D721Med (cell line): ENCODE data around the gene HOXB3.

Source experiments
- DNase-seq: peaks from one replicate; pipeline ENCODE4 v3.0.0; 2011; ENCODE audit warnings: low spot score; ENCODE audit not compliant: insufficient read length
- FAIRE-seq: peaks from 2 replicates; lab custom pipeline; 2011; peaks lifted over from hg19 to GRCh38; lab: Jason Lieb, UNC
- TF ChIP-seq, protein P1 (sequence below): IDR thresholded peaks from 2 replicates; pipeline ENCODE4 v1.5.1; 2012; ENCODE audit warnings: mild to moderate bottlenecking, control low read depth; ENCODE audit not compliant: insufficient read depth; ENCODE audit errors: missing control alignments

HOXB3 gene

DNA sequence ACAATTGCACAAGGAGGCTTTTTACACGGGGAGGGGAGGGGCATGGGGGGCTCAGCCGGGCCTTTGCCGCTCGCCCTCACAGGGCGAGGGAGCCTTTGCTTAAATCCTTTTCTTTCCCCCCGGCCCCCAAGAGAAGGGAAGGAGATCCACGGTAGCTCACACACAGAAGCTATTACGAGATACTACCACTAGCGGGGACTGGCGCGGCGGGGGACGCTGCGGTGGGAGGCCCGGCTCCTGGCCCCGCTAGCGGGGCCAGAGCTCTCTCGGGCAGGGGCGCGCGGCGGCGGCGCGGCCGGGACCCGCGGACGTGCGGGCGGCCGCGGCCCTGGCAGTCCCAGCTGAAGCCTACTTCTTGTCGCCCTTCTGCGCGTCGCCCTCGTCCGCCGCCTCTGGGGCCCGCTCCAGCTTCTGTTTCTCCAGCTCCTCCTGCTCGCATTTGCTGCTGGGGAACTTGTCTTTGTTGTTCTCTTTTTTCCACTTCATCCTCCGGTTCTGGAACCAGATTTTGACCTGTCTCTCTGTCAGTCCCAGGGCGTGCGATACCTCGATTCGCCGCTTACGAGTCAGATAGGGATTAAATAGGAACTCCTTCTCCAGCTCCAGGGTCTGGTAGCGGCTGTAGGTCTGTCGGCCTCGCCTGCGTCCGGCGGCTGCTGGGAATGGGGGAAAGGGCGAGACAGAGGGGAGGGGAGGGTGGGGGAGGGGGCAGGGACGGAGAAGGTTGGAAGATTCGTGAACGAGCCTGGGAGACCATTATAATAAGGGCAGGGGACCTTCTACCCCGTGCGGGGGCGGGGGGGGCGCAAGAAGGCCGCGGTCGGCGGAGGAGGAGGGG lies 23.0 kb upstream of the HOXB3 start:
- TF ChIP-seq, protein P1, sequence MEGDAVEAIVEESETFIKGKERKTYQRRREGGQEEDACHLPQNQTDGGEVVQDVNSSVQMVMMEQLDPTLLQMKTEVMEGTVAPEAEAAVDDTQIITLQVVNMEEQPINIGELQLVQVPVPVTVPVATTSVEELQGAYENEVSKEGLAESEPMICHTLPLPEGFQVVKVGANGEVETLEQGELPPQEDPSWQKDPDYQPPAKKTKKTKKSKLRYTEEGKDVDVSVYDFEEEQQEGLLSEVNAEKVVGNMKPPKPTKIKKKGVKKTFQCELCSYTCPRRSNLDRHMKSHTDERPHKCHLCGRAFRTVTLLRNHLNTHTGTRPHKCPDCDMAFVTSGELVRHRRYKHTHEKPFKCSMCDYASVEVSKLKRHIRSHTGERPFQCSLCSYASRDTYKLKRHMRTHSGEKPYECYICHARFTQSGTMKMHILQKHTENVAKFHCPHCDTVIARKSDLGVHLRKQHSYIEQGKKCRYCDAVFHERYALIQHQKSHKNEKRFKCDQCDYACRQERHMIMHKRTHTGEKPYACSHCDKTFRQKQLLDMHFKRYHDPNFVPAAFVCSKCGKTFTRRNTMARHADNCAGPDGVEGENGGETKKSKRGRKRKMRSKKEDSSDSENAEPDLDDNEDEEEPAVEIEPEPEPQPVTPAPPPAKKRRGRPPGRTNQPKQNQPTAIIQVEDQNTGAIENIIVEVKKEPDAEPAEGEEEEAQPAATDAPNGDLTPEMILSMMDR: no peak
- FAIRE-seq: no peak
- no peak for DNase-seq

DNA sequence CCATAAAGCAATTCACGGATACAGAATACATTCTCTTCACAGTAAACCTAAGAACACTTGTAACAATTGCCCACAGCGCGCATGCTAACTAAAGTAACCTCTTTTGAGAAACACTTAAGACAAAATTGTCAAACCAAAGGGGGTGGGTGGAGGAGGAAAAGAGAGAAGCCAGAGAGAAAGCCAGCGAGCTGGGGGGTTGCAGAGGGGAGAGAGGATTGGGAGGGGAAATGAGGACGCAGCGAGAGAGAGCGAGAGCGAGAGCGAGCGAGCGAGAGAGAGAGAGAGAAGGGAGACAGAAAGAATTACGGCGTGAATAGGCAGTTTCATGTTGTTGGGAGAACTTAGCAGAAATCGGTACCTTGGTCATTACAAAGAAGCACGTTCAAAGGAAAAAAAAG lies 22.4 kb upstream of the HOXB3 start:
- DNase-seq (no peak), FAIRE-seq (no peak)
- TF ChIP-seq, protein P1: no peak

DNA sequence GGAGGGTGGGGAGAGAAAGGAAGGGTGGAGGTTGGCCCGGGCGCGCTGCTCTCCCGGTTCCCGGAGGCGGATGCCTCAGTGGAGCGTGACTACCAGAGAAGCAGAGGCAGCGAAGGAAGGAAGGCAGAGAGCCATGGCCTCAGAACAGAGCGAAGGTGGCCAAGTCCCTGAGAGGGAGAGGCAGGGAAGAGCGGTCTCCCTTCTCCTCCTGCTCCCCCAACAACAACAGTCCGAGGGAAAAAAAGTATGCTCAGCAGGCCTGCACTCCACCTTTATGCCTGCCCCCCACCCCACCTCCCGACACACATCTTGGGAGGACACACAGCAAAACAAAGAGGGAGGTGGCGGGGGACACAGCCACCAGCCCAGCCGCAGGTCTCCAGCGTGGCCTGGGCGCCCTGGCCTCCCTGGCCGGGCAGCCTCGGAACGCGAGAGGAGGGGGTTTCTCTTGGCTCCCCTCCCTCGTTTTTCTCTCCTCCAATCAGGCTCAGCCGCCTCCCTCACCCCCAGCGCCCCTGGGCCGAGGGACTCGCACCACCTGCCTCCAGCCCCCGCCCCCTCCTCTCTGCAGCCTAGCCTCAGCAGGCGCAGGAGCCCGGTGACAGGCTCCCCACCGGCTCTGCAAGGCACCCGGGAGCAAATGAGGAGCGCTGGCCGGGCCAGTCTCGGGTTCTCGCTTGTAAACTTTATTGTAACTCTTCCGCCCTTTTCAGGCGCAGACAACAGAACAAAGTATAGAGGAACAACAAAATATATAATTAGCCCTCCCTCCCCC lies 21.8 kb upstream of the HOXB3 start:
- TF ChIP-seq, protein P1: no peak
- no peak for FAIRE-seq
- no peak for DNase-seq

DNA sequence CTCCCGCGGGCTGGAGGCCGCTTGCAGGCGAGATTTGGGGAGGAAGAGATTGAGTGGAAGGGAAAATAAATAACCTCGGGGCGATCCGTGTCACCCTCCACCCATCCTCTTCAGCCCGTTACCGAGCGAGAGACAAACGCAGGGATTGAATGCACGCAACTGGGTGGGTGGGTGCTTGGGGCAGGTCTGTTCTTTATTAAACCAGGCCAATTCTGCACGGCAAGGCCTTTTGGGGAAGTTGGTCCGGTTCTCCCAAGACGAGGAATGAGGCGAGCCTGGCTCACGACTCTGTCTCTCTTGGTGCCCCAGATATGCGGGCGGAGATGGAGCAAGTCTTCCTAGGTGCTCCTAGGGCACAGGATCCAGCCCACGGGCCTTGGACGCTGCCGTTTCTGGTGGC lies 21.2 kb upstream of the HOXB3 start:
- DNase-seq (no peak), FAIRE-seq (no peak)
- TF ChIP-seq, protein P1: no peak

DNA sequence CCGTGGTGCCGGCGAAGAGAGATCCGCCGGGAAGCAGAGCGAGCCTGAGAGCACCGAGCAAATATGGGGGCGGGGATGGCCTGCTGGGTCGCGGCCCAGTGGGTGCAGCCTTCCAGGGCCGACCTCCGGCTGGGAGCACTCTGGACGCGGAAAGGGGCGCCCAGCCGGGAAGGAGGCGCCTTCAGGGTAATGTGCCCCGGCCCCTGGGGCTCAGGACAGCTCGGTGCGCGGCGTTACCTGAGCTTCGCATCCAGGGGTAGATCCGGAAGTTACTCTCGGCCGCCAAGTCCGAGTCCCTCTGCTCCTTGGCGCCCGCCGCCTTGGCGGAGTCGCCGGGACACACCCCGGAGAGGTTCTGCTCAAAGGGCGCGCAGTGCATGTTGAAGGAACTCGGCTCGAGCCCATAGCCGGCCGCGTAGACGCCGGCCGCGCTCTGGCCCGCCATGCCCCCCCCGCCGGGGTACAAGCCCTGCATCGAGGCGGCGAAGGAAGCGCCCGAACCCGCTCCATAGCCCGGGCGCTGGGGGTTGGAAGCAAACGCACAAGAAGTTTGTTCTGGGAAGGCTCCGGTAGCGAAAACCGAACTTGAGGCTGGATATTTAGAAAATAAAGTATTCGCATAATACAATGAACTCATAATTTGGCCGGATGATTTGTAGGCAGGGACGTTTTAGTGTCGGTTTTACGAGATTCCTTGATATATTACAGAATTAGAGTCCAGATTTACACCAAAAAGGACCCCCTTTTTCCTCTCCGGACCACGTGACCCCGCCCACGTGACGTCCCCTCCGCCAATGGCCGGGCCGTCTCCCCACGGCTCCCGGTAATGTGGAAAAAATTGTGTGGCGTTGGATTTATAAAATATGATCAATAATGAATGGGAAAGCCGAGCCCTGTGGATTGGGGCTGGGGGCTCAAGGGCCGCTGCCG lies 20.5 kb upstream of the HOXB3 start, which contains the start of gene HOXB7:
HOXB7 (minus strand) TSS at position 736 of the 930 bp plus-strand sequence; CDS start at position 637, 99 bp downstream.
- DNase-seq (no peak), FAIRE-seq (no peak)
- TF ChIP-seq, protein P1: no peak

DNA sequence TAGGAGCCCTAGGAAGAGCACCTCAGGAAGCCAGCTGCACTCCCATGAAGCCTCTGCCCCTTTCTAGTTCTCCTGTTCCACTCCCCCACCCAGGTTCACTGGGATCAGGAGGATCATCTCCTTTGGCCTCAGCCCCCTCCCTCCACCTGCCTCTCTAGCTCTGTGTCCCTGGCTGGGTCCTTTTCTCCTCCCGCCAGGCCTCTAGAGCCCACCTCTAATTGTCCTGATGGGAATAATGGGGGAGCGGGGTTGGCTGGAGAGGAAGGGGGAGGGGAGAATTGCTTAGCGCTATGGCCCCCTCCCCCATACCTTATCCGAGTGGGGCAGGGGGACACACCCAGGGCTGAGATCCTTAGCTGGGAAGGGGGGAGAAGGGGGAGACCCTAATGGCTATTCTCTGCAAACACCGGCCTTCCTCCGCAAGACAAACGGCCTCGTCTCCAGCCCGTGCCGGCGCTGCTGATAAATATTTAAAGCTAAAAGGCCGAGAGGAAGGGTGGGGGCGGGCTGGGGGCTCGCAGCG lies 19.8 kb upstream of the HOXB3 start:
- DNase-seq (no peak), FAIRE-seq (no peak)

More for the DNA sequence above, 19.8 kb upstream of the HOXB3 start:
- TF ChIP-seq, protein P1: no peak
